PC-9 (cell line): Measurements from ENCODE around the gene HIVEP2. TPM values are rescaled to one million over a fixed set of nuclear protein-coding genes. Genes with fewer than 3 reads are reported as not detected.

Source experiments
- BruUV-seq: library from RNA; stranded (reverse); fragments of 400-500 nt; replicated peaks from 2 replicates; lab custom pipeline; 2021; lab: Mats Ljungman, UMichigan
- CTCF ChIA-PET: fragments of 300-600 bp; sonication (Branson Sonifier 250); formaldehyde crosslinking; loops from one replicate; lab custom pipeline; 2022; ENCODE audit warnings: antibody characterized with exemption; lab: Charles Lee
- POLR2A ChIA-PET: fragments of 300-600 bp; sonication (Branson Sonifier 250); formaldehyde crosslinking; loops from one replicate; lab custom pipeline; 2022; ENCODE audit warnings: antibody characterized with exemption; ENCODE audit not compliant: unreplicated experiment; lab: Charles Lee
- DNase-seq, 2 experiments: peaks; one replicate each; pipeline versions ENCODE4 v3.0.0 to v3.0.0-alpha.2; 2015 to 2022; ENCODE audit warnings: mixed read lengths in 1 of 2
- H2AFZ ChIP-seq: fragments of 200-600 bp; sonication (generic); 2 replicates; pipeline ENCODE4 v1.8.1; 2017; ENCODE audit warnings: antibody characterized with exemption
- H3F3A ChIP-seq: fragments of 200-600 bp; sonication (generic); 2 replicates; pipeline ENCODE4 v1.8.1; 2017; ENCODE audit warnings: antibody characterized with exemption, mild to moderate bottlenecking, low read depth; ENCODE audit not compliant: insufficient read depth
- H3K27ac ChIP-seq: fragments of 200-600 bp; sonication (generic); 2 replicates; pipeline ENCODE4 v1.6.1; 2016; ENCODE audit warnings: mixed run types
- H3K27me3 ChIP-seq: fragments of 200-600 bp; sonication (generic); 2 replicates; pipeline ENCODE4 v1.6.1; 2016; ENCODE audit warnings: low read depth, mixed run types; ENCODE audit not compliant: insufficient read depth
- H3K36me3 ChIP-seq: fragments of 200-600 bp; sonication (generic); 2 replicates; pipeline ENCODE4 v1.6.1; 2016; ENCODE audit warnings: low read depth, mixed run types
- H3K4me1 ChIP-seq: fragments of 200-600 bp; sonication (generic); replicated peaks from 2 replicates; pipeline ENCODE4 v1.6.1; 2016; ENCODE audit warnings: mixed run types; ENCODE audit not compliant: insufficient read depth
- H3K4me2 ChIP-seq: fragments of 200-600 bp; sonication (generic); 2 replicates; pipeline ENCODE4 v1.6.1; 2017; ENCODE audit warnings: mixed run types
- H3K4me3 ChIP-seq: fragments of 200-600 bp; sonication (generic); 2 replicates; pipeline ENCODE4 v1.6.1; 2016; ENCODE audit warnings: mixed run types
- H3K79me2 ChIP-seq: fragments of 200-600 bp; sonication (generic); 2 replicates; pipeline ENCODE4 v1.6.1; 2017; ENCODE audit warnings: low read depth, mixed run types
- H3K9me2 ChIP-seq: fragments of 200-600 bp; sonication (generic); 2 replicates; pipeline ENCODE4 v1.8.1; 2017; ENCODE audit warnings: mild to moderate bottlenecking; ENCODE audit not compliant: insufficient read depth
- H3K9me3 ChIP-seq: fragments of 200-600 bp; sonication (generic); 2 replicates; pipeline ENCODE4 v1.8.1; 2016; ENCODE audit warnings: low read depth; ENCODE audit not compliant: insufficient read depth
- H4K20me1 ChIP-seq: fragments of 200-600 bp; sonication (generic); 2 replicates; pipeline ENCODE4 v1.8.1; 2017; ENCODE audit not compliant: insufficient read depth
- CTCF ChIP-seq: fragments of 200-600 bp; sonication (generic); conservative IDR thresholded peaks from 2 replicates; pipeline ENCODE4 v1.6.1; 2017; ENCODE audit warnings: mixed run types, antibody characterized with exemption, mild to moderate bottlenecking, moderate library complexity
- EZH2 ChIP-seq: fragments of 200-600 bp; sonication (generic); IDR thresholded peaks from 2 replicates; pipeline ENCODE4 v1.8.0; 2017; ENCODE audit warnings: antibody characterized with exemption, low read depth
- intact Hi-C: fragments of 100-400 bp; cut with micrococcal nuclease; formaldehyde crosslinking; loops from one replicate; pipeline ENCODE4 v1.10.0; 2022; ENCODE audit not compliant: unreplicated experiment
- total RNA-seq: library from RNA; stranded (reverse); gene quantifications from 2 replicates; pipeline ENCODE4 v1.2.3, GENCODE V29; 2021

HIVEP2 gene
- total RNA-seq, 1 experiment from 2014 or later: 10.3 TPM

- Histone ChIP-seq H3K27me3 (no peaks in the 10 kb centered on the region), H3K9me2 (no peaks in the 10 kb centered on the region), H3K4me2 (no peak overlapping the region), H3K79me2 (no peaks in the 10 kb centered on the region), H3K4me3 (no peak overlapping the region), H4K20me1 (no peaks in the 10 kb centered on the region), H3F3A (no peaks in the 10 kb centered on the region), H3K36me3 (no peaks in the 10 kb centered on the region), H3K4me1 (no peaks in the 10 kb centered on the region), H3K27ac (no peak overlapping the region), H2AFZ (0 out of 2 replicates have a peak overlapping the region, but pooled peaks have one; percentile 69), H3K9me3 (no peaks in the 10 kb centered on the region)
- intact Hi-C loops: no loop called here
- DNase-seq: no peak
- ChIA-PET POLR2A (no interaction called here), CTCF (no interaction called here)
- TF ChIP-seq CTCF: no peak
- no peak for TF ChIP-seq EZH2
- BruUV-seq: no TSS peak
These were observed 238.8 kb downstream of the HIVEP2 start for GRCh38 chr6:142706210-142706609.

- DNase-seq: no peak
- H3K27me3 ChIP-seq: no peaks in the 10 kb centered on the region
- H3K4me3 ChIP-seq: no peak overlapping the region
- BruUV-seq: no TSS peak
- no peaks in the 10 kb centered on the region for H4K20me1 ChIP-seq
- H3K4me2 ChIP-seq: no peak overlapping the region
- H3K9me2 ChIP-seq: no peaks in the 10 kb centered on the region
- no peaks in the 10 kb centered on the region for H3F3A ChIP-seq
- no peaks in the 10 kb centered on the region for H3K36me3 ChIP-seq
- CTCF ChIA-PET: interaction anchor here (0.6 kb wide), 1 partner anchor 24 kb away, joined by 3 read pairs; no protein-coding TSS in a partner anchor
- intact Hi-C loops: no loop called here
- no peak overlapping the region for H2AFZ ChIP-seq
- H3K9me3 ChIP-seq: no peaks in the 10 kb centered on the region
- TF ChIP-seq CTCF (no peak), EZH2 (no peak)
- no peaks in the 10 kb centered on the region for H3K79me2 ChIP-seq
- POLR2A ChIA-PET: no interaction called here
- no peaks in the 10 kb centered on the region for H3K4me1 ChIP-seq
- H3K27ac ChIP-seq: no peak overlapping the region
These were observed 239.9 kb downstream of the HIVEP2 start for GRCh38 chr6:142705054-142705453.

GRCh38 chr6:142702501-142703460 lies 242.2 kb downstream of the HIVEP2 start:
- Histone ChIP-seq H3K79me2 (no peaks in the 10 kb centered on the region), H3K4me3 (no peak overlapping the region), H3K9me3 (no peaks in the 10 kb centered on the region), H3F3A (no peaks in the 10 kb centered on the region), H2AFZ (no peak overlapping the region), H3K36me3 (no peaks in the 10 kb centered on the region), H3K4me2 (no peak overlapping the region), H3K4me1 (no peaks in the 10 kb centered on the region), H4K20me1 (no peaks in the 10 kb centered on the region), H3K27ac (no peak overlapping the region), H3K9me2 (no peaks in the 10 kb centered on the region), H3K27me3 (no peaks in the 10 kb centered on the region)
- intact Hi-C loops: no loop called here
- BruUV-seq: no TSS peak
- no peak for DNase-seq
- no peak for TF ChIP-seq EZH2
- TF ChIP-seq CTCF: no peak
- CTCF ChIA-PET: no interaction called here
- POLR2A ChIA-PET: no interaction called here

Other genes starting within 250 kb of the HIVEP2 start
- gene AIG1, start 115.7 kb upstream of the HIVEP2 start, total RNA-seq: 37.7 and 46.6 TPM in 2 replicates